HG03460 (cell line): Measurements from ENCODE around the gene RNU5D-1.
"Not testable (repeated sequence)": the region's sequence is repeated elsewhere in the genome, so short reads cannot be mapped to it uniquely, and the experiment has no call there.

ENCODE experiments used
- ATAC-seq: cut with Tn5 transposase; IDR thresholded peaks from one replicate; pipeline ENCODE4 v1.9.1; 2021; ENCODE audit not compliant: unreplicated experiment

RNU5D-1 gene

GRCh38 chr1:44730741-44731512 lies at the start of gene RNU5D-1:
Gene RNU5D-1, minus strand, starts transcription at chr1:44731170.
- ATAC-seq = peak; percentile 64

DNA sequence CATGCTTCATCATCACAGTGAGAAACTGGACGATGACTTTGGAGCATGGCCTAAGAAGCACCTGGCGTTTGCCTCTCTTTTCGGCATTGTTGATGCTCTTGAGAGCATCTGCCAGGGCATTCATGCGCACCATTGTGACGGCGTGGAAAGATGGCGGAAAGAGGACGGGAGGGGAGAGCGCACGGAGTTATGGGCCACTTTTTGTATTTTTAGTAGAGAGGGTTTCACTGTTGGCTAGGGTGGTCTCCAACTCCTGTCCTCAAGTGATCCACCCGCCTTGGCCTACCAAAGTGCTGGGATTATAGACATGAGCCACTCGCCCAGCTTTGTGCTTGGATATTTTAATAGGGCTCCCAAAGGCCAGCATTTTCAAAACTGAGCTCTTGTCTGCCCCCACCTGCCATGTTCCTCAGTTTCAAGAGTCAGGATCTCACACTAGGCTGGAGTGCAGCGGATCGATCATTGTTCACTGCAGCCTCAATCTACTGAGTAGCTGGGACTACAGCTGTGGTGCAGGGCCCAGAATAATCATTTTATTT lies 49.7 kb upstream of the RNU5D-1 start:
- ATAC-seq = no peak

DNA sequence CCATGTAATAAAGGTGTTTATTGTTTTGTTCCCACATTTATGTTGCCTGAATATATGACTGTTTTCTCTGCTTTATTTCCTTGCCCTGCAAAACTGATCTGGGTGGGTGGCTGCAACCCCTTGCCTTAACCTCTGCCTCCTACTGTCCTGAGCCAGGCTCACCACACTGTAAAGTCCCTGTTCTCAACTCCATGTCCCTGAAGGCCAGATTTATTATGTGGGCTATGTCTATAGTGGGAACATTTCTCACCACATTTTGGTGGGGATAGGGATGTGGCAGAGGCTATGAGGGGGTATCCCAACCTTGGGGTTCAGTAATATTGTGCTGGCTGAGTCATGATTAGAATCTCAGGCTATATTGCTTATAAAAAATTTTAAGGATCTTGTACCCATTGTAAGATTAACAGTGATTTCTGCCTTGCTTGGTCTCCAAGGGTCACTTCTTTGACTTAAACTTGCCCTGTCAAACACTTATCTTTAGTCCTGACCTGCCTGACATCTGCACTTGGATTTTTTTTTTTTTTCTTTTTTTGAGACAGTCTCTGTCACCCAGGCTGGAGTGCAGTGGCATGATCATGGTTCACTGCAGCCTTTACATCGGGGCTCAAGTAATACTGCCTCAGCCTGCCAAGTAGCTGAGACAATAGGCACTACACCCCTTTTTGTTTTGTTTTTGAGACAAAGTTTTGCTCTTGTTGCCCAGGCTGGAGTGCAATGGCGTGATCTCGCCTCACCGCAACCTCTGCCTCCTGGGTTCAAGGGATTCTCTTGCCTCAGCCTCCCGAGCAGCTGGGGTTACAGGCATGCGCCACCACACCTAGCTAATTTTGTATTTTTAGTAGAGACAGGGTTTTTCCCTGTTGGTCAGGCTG lies 48.0 kb upstream of the RNU5D-1 start:
- no peak for ATAC-seq

DNA sequence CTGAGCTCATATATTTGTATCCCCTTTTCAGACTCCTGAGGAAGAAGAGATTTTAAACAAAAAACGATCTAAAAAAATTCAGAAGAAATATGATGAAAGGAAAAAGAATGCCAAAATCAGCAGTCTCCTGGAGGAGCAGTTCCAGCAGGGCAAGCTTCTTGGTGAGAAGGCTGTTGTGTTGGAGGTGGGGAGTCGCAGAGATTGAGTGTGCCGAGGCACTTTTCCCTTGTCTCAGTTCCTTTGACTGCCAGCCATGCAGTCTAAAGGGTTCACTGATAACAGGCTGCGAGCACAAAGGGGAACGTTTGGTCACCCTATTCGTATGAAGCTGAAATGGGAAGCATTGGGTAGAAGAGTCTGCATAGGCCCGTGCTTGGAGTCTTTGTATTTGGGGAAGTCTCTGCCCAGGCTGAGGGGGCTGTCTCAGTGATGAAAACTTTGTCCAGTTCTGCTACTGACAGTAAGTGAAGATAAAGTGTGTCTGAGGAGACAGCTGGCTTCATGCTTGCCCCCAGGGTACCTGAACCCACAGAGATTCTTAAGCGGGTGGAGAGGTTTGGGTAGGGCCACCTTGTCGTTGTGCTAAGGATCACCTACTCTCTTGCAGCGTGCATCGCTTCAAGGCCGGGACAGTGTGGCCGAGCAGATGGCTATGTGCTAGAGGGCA lies 47.1 kb upstream of the RNU5D-1 start:
- no peak for ATAC-seq

DNA sequence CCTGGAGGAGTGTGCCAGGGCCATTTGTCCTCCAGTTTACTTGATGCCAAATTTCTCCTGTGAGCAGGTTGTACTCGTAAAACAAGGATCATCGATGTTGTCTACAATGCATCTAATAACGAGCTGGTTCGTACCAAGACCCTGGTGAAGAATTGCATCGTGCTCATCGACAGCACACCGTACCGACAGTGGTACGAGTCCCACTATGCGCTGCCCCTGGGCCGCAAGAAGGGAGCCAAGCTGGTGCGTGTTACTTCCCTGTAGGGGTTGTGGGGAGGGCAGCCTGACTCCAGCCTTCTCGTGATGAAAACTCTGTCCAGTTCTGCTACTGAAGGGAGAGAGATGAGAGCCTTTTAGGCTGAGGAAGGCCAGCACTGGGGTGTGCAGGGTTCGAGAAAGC lies 46.6 kb upstream of the RNU5D-1 start:
- ATAC-seq = no peak

GRCh38 chr1:44776730-44777068 lies 45.7 kb upstream of the RNU5D-1 start:
- ATAC-seq = no peak

DNA sequence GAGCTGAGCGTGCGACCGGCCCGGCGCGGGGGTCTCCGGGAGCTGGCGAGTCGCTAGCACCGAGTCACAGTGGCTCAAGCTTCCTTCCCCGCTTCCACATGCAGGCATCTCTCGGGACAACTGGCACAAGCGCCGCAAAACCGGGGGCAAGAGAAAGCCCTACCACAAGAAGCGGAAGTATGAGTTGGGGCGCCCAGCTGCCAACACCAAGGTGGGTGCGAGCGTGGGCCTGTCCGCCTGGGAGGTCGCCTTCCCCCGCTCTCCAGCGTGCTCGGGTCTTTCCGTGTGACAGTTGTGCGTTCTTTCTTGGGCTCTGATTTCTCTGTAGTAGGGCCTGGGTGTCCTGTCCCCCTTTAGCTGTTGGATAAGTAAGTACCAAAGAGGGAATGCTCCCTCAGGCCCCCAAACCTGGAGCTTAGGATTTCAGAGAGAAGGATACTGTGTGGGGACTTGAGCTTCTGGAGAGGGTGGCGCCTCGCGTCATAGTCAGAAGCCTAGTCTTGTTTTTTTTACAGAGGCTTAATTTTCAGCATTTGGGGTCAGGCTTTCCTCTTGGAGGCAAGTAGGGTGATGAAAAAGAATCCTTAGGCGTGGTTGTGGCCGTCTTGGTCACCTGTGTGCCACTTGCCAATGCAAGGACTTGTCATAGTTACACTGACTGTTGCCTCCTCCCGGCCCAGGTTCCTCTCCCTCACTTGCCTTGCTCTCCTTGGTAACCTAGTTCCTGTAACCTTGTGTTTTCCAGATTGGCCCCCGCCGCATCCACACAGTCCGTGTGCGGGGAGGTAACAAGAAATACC lies 45.2 kb upstream of the RNU5D-1 start:
- peak; percentile 12 for ATAC-seq

DNA sequence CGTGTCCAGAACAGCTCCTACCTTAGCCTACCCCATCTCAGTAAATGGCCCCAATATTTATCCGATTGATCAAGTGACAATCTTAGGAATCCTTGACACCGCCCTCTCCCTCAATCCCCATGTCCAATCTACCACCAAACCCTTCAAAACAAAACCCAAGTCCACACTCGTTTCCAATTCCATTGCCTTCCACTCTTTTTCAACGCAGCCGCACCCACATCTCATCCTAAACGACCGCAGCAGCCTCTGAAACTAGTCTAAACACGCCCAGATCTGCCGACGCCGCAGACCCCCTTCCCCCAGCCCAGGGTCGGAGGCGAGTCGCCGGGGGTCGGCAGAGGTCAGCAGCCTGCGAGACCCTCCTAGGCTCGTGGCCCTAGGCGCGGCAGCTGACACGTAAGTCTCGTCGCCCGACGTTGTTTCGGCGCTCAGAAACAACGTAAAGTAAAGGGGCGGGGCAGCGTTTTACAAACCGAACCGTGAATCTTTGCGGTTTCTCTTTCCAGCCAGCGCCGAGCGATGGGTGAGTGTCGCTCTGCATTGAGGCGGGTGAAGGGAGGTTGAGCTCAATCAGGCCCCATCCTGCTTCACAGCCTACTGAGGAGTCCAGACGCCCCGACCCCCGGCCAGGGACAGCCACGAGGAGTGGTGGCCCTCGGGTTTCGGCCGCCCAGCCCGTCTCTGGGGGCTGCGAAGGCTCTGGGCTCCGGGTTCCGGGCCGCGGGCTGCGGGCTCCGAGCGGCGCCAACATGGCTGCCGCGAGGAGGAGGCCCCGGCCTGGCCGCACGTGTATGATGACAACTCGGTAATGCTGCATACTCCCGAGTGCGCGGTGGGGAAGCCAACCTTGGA lies 44.3 kb upstream of the RNU5D-1 start, which contains the start of gene RPS8:
RPS8 (plus strand) TSS at position 463 of the 852 bp plus-strand sequence; CDS start at position 520, 57 bp downstream.
- ATAC-seq = peak; percentile 74

- not testable (repeated sequence) for ATAC-seq
Observed at GRCh38 chr1:44766421-44766820, 35.5 kb upstream of the RNU5D-1 start.

- no peak for ATAC-seq
Observed at GRCh38 chr1:44760876-44761275, 29.9 kb upstream of the RNU5D-1 start.

- ATAC-seq = no peak
Observed at GRCh38 chr1:44759077-44759476, 28.1 kb upstream of the RNU5D-1 start.

DNA sequence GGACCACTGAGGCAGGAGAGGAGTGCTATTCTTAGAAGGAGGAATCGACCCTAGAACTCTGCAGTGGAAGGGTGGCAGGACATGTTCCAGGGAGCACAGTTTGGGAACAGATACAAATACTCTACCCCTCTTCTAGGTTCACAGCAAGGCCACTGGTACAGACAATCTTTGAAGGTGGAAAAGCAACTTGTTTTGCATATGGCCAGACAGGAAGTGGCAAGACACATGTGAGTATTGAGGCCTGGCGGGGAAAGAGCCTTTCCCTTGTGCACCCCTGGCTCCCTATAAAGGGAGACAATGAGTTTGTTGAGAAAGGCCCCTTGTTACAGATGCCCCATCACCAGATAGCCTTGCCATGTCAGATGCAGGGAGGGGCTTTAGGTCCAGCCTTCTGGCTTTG lies 26.4 kb upstream of the RNU5D-1 start:
- no peak for ATAC-seq

DNA sequence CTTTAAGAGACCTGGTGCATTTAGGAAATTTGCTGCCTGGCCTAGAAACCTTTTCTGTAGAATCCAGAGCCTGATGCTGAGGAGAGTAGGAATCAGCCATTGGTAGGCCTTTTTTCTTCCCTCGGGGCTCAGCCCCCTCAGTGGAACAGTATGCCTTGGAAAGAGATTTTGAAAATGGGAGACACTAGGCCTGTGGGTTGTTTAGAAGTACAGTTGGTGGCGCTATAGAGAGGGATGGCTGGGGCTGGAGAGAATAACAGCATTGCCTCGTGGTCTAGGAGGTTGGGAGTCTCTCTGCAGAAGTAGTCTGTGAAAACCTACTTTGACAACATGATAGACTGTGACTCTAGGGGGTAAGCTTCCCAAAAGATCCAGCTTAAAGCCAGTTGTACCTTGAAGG lies 16.9 kb upstream of the RNU5D-1 start:
- ATAC-seq = no peak

GRCh38 chr1:44743211-44743610 lies 12.2 kb upstream of the RNU5D-1 start:
- no peak for ATAC-seq

DNA sequence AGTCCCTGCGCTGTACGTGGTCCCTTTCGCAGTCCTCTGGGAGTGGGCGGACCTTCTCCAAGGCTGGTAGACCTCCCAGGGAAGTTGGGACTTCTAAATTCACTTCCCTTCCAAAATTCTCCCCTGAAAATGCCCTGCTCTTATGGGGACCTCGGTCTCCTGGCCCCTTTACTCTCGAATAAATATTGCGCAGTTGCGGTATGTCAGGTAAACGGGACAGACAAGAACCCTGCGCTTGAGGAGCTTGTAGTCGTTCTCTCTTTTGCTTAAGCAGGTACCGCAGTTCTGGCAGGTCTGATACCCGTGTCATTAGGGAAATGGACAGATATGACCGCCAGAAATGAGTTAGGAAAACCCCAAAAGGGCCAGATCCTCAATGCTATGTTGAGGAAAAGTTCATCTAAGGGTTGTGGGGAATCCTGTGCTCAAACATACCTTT lies 9.2 kb upstream of the RNU5D-1 start:
- ATAC-seq = no peak

DNA sequence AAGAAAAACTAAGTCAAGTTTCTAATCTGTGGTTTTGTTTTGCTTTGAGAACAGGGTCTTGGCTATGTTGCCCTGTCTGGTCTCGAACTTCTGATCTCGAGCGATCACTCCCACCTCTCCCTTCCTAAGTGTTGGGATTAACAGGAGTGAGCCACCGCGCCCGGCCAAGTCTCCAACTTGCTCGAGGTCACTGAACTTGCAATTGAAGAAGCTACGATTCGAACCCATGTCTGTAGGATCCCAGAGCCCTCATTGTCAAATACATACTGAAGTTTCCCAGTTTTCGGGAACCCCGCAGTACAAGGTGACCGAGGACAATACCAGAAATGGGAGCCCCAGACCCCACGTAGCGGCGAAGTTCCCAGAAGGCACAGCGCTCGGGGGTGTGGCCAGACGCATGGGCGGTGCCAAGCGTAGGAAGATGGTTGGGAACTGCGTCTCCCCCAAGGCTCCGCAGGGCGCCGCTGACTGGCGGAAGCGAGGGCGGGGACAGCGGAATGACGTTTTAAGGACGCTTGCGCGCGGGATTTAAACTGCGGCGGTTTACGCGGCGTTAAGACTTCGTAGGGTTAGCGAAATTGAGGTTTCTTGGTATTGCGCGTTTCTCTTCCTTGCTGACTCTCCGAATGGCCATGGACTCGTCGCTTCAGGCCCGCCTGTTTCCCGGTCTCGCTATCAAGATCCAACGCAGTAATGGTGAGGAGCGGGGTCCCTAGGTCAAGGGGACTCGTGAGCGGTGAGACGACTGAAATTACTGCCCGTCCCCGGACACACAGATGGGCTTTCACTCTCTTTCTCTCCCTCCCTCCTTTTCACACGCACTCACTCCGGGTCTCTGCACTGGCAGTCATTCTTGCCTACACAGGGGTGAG lies 8.6 kb upstream of the RNU5D-1 start, which contains the start of gene KIF2C:
KIF2C (plus strand) TSS at position 531 of the 872 bp plus-strand sequence; CDS start at position 627, 96 bp downstream.
- ATAC-seq = peak; percentile 97

- ATAC-seq = not testable (repeated sequence)
Observed at GRCh38 chr1:44738953-44739306, 8.0 kb upstream of the RNU5D-1 start.

DNA sequence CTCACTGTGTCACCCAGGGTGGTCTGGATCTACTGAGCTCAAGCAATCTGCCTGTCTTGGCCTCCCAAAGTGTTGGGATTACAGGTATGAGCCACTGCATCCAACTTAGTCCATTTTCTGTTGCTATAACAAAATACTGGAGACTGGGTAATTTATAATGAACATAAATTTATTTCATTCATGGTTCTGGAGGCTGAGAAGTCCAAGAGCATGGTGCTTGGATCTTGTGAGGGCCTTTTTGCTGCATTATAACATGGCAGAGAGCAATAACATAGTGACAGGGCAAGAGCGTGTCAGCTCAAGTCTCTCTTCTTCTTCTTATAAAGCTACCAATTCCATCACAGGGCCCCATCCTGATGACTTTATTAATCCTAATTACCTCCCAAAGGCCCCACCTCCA lies 5.0 kb upstream of the RNU5D-1 start:
- no peak for ATAC-seq
